T-helper 2 cell treated with Interferon-gamma antibody and Interleukin-4, amounts not matched to agents 5 μg/mL and 100 μg/mL, for 36 hours (primary cell): ENCODE measurements around the gene SEC14L6.
"Not testable (repeated sequence)": the region's sequence is repeated elsewhere in the genome, so short reads cannot be mapped to it uniquely, and the experiment has no call there.

Experiments used
- DNase-seq: peaks from one replicate; pipeline ENCODE4 v3.0.0; 2021; ENCODE audit warnings: low spot score
- H3K27ac Mint-ChIP-seq: one replicate; pipeline ENCODE4 v1.8.0; 2021; ENCODE audit warnings: mild to moderate bottlenecking, mixed read lengths
- H3K27me3 Mint-ChIP-seq: one replicate; pipeline ENCODE4 v1.8.0; 2021; ENCODE audit warnings: low read depth, mixed read lengths
- H3K36me3 Mint-ChIP-seq: one replicate; pipeline ENCODE4 v1.8.0; 2021; ENCODE audit warnings: low read depth, mixed read lengths
- H3K4me1 Mint-ChIP-seq: one replicate; pipeline ENCODE4 v1.8.0; 2021; ENCODE audit warnings: low read depth, mixed read lengths
- H3K4me3 Mint-ChIP-seq: one replicate; pipeline ENCODE4 v1.8.0; 2022; ENCODE audit warnings: mild to moderate bottlenecking, moderate library complexity, mixed read lengths
- H3K9me3 Mint-ChIP-seq: one replicate; pipeline ENCODE4 v1.8.0; 2021; ENCODE audit warnings: mixed read lengths

The SEC14L6 gene

DNA sequence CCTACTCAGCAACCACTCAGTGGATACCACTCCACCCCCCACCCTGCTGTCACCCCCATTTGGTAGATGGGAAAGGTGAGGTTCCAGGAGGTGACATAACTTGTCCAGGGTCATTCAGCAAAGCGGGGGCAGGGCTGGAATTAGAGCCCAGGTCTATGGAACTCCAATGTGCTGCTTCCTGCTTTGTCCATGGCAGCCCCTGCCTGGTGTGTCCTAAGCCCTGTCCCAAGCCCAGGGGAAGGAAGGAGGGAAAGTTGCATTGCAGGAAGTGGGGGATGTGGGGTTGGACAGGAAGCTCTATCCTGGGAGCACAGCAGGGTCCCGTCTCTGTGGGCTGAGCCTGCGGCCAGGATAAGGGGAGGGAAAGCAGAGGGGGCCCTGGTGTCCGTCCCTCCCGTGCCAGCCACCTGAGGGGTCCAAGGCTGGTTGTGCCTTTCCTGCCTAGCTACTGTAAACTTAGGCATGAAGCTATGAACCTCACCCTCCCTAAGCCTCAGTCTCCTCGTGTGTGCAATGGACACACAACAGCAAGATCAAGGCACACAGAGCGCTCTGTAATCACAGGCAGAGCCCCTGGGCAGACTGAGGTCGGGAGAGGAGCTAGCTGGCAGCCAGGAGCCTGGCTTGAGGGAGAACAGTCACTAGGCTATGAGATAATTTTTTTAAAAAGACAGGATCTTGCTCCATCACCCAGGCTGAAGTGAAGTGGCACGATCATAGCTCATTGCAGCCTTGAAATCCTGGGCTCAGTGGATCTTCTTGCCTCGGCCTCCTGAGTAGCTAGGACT lies 15.1 kb upstream of the SEC14L6 start:
- no peak for DNase-seq
- Mint-ChIP-seq H3K27ac (no peak overlapping the region), H3K36me3 (no peaks in the 10 kb centered on the region), H3K27me3 (no peaks in the 10 kb centered on the region), H3K4me1 (no peaks in the 10 kb centered on the region), H3K9me3 (no peaks in the 10 kb centered on the region), H3K4me3 (no peak overlapping the region)

DNA sequence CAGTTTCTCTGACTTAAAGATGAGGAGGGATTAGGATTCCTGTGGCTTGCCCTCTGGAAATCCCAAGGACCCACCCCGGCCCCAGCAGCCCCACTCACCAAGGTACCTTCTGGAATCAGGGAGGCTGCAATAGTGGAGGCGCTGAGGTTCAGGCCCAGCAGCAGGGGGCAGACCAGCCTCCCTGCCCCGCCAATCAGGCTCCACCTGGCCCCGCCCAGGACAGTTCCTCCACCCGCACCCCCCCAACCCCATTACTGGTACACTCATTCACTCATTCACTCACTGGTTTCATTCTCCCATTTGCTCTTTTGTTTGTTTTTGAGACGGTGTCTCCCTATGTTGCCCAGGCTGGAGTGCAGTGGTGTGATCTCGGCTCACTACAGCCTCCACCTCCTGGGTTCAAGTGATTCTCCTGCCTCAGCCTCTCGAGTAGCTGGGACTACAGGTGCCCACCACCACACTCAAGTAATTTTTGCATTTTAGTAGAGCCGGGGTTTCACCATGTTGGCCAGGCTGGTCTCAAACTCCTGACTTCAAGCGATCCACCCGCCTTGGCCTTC lies 14.2 kb upstream of the SEC14L6 start:
- not testable (repeated sequence) for H3K9me3 Mint-ChIP-seq, DNase-seq, H3K27ac Mint-ChIP-seq, H3K27me3 Mint-ChIP-seq, H3K4me3 Mint-ChIP-seq, H3K36me3 Mint-ChIP-seq, H3K4me1 Mint-ChIP-seq

DNA sequence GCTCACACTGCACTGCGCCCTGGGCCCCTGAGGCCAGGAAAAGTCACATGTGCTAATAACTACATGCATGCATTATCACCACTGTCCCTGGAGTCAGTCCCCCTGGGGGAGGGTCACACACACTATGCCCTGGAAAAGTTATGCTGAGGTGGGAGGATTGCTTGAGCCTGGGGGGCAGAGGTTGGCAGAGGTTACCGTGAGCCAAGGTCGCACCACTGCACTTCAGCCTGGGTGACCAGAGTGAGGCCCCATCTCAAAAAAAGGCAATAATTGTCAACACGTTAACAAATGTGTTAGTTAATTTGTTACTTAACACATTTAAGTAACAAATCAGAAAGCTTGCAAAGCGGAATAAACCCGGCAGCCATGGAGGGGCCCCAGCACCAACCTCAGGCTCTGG lies 13.3 kb upstream of the SEC14L6 start:
- no peaks in the 10 kb centered on the region for H3K36me3 Mint-ChIP-seq
- no peak for DNase-seq
- H3K9me3 Mint-ChIP-seq, result no peaks in the 10 kb centered on the region
- H3K4me3 Mint-ChIP-seq, result no peak overlapping the region
- no peak overlapping the region for H3K27ac Mint-ChIP-seq
- no peaks in the 10 kb centered on the region for H3K4me1 Mint-ChIP-seq
- H3K27me3 Mint-ChIP-seq, result no peaks in the 10 kb centered on the region

DNA sequence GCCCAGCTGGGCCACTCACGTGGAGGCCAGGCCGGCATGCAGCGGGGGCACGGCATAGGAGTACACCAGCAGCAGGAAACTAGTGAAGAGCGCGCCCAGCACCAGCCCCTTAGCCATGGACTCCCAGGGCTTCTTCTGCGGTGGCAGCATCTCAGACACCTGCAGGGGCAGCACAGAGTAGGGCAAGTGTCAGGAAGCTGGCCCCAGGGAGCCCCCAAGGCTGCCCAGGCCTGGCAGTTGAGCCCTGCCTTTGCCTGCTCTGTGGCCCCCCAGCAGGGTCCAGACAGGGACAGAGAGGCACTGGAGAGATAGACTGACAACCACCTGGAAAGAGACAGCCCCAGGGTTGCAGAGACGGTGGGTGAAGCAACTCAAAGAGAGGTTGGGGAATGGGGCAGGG lies 10.7 kb upstream of the SEC14L6 start:
- Mint-ChIP-seq H3K36me3 (no peaks in the 10 kb centered on the region), H3K27ac (no peak overlapping the region), H3K4me1 (no peaks in the 10 kb centered on the region), H3K27me3 (no peaks in the 10 kb centered on the region), H3K9me3 (no peaks in the 10 kb centered on the region), H3K4me3 (no peak overlapping the region)
- no peak for DNase-seq

DNA sequence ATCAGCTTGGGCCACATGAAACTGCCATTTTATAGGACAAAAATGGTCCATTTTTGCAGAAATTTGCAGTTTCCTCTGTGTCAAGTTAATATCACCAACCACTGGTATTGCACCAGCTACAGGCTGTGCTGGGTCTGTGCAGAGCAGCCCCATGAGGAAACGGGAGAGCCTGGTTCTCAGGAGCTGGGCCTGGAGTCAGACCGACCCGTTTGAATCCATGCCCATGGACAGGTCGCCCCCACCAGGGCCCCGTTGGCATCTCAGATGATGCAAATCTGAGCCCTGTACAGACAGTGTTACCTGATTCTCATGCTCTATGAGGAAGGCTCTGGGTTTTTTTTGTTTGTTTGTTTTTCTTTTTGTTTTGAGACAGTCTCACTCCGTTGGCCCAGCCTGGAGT lies 9.8 kb upstream of the SEC14L6 start:
- Mint-ChIP-seq H3K36me3 (no peaks in the 10 kb centered on the region), H3K4me1 (no peaks in the 10 kb centered on the region), H3K9me3 (no peaks in the 10 kb centered on the region)

DNA sequence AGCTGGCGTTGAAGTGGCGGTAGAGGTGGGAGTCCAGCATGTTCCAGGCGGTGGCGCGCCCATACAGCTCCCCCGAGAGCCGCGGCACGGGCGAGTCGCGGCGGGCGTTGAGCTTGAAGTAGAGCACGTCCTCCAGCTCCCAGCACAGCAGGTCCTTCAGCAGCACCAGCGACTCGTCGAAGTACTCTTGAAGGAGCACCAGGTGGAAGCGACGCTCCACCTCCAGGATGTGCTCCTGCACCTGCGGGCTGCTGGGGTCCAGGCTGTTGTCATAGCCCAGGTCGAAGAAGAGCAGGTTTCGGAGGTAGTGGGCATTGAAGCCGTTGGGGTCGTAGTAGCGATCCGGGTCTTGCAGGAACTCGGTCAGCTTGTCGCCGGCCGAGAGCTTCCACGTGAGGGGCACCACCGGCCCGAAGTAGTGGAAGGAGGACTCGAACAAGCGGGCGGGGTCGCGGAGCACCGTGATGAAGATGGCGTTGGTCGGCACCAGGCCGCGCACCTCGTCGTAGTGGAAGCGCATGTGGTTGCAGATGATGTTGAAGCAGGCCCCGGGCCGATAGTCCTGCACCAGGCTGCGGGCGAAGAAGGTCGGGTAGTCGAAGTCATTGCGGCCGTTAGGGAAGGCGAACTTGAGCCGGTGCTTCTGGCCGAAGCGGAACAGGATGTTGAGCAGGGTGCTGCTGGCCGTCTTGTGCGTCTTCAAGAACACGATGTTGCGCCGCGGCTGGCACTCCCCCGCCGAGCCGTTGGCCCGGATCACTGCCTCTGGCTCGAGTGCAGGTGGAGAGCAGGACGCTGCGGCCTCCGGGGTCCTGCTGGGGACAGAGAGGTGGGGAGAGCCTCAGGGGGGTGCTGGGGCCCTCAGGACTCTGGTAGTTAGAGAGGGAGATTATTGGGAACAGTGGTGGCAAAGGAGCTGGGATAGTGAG lies 9.0 kb upstream of the SEC14L6 start:
- H3K4me3 Mint-ChIP-seq, result no peak overlapping the region
- no peaks in the 10 kb centered on the region for H3K9me3 Mint-ChIP-seq
- H3K27ac Mint-ChIP-seq, result no peak overlapping the region
- H3K36me3 Mint-ChIP-seq, result no peaks in the 10 kb centered on the region
- no peaks in the 10 kb centered on the region for H3K27me3 Mint-ChIP-seq
- no peak for DNase-seq
- H3K4me1 Mint-ChIP-seq, result no peaks in the 10 kb centered on the region

More for the DNA sequence above, 9.8 kb upstream of the SEC14L6 start:
- no peaks in the 10 kb centered on the region for H3K27me3 Mint-ChIP-seq
- no peak overlapping the region for H3K4me3 Mint-ChIP-seq
- DNase-seq, result no peak
- no peak overlapping the region for H3K27ac Mint-ChIP-seq

DNA sequence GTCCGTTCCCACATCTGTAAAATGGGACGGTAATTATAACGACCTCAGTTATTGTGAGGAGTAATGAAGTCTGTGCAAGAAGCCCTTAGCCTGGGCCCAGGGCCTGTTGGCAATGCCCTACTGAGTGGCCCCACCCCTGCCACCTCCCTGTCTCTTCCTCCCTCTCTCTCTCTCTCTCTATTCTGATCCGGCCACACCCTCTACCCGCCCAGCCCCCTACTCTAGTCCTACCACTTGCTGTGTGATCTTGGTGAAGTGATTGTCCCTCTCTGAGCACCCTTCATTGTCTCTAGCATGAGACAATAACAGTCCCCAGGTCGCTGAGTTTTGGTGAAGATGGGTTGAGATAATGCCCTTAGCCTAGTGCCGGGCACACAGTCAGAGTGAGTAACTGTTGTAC lies 7.4 kb upstream of the SEC14L6 start:
- no peak overlapping the region for H3K27ac Mint-ChIP-seq
- H3K4me1 Mint-ChIP-seq, result no peaks in the 10 kb centered on the region
- H3K27me3 Mint-ChIP-seq, result no peaks in the 10 kb centered on the region
- no peak for DNase-seq
- no peak overlapping the region for H3K4me3 Mint-ChIP-seq
- no peaks in the 10 kb centered on the region for H3K36me3 Mint-ChIP-seq
- no peaks in the 10 kb centered on the region for H3K9me3 Mint-ChIP-seq

DNA sequence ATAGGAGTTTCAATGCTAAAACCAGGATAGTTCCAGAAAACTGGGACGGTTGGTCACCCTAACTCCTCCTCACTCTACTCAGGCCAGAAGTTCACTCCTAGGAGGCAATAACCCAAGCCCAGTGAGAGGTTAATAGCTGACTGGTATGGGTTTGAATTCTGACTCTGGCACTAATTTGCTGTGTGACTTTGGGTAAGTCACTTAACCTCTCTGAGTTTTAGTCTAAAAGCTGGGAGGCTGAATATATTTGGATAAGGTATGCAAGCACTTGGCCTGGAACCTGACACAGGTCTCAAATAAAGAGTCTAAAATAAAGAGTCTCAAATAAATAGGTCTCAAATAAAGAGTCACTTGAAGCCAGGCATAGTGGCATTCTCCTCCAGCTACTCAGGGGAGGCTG lies 6.2 kb upstream of the SEC14L6 start:
- H3K9me3 Mint-ChIP-seq, result no peaks in the 10 kb centered on the region

DNA sequence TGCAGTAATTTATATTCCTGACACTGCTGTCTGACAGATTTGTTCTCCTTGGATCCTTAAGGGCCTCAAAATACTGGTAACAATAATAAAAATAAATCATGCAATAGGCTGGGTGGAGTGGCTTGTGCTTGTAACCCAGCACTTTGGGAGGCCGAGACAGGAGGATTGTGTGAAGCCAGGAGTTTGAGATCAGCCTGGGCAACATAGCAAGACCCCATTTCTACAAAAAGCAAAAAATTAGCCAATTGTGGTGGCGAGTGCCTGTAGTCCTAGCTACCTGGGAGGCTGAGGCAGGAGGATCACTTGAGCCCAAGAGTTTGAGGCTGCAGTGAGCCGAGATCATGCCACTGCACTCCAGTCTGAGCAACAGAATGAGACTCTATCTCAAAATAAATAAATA lies 5.3 kb upstream of the SEC14L6 start:
- not testable (repeated sequence) for H3K9me3 Mint-ChIP-seq, H3K36me3 Mint-ChIP-seq, H3K4me3 Mint-ChIP-seq, H3K27me3 Mint-ChIP-seq, DNase-seq, H3K4me1 Mint-ChIP-seq, H3K27ac Mint-ChIP-seq

More for the DNA sequence above, 6.2 kb upstream of the SEC14L6 start:
- H3K4me1 Mint-ChIP-seq, result no peaks in the 10 kb centered on the region
- peaks cover 5% of the 10 kb centered on the region for H3K27me3 Mint-ChIP-seq
- no peak for DNase-seq
- no peak overlapping the region for H3K4me3 Mint-ChIP-seq
- H3K27ac Mint-ChIP-seq, result no peak overlapping the region
- H3K36me3 Mint-ChIP-seq, result no peaks in the 10 kb centered on the region

DNA sequence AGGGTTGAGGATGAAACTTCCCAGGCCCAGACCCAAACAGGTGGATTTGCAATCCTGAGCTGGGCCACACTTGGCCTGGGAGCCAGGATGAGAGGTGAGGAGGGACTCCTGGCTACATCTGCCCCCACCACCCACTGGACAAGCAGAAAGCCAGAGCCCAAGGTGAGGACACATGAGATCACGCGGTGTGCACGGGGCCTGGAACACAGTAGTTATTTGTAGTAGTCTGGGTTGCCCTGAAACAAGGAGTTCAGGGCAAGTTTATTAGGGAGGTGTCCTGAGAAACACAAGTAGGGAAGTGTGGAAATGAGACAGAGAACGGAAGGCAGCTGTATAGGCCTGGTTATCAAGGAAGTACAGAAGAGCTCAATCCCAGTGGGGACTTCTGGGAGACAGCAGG lies 647 bp upstream of the SEC14L6 start:
- H3K27me3 Mint-ChIP-seq, result peaks cover 26% of the 10 kb centered on the region
- no peaks in the 10 kb centered on the region for H3K36me3 Mint-ChIP-seq
- no peak overlapping the region for H3K27ac Mint-ChIP-seq
- no peak overlapping the region for H3K4me3 Mint-ChIP-seq
- no peaks in the 10 kb centered on the region for H3K4me1 Mint-ChIP-seq
- no peaks in the 10 kb centered on the region for H3K9me3 Mint-ChIP-seq
- DNase-seq, result no peak

DNA sequence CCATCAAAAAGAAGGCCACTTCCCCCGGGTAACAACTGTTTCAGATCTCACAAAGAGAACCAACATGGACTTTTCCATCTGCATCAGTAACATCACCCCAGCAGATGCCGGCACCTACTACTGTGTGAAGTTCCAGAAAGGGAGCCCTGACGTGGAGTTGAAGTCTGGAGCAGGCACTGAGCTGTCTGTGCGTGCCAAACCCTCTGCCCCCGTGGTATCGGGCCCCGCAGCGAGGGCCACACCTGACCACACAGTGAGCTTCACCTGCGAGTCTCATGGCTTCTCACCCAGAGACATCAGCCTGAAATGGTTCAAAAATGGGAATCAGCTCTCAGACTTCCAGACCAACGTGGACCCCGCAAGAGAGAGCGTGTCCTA lies 3.7 kb downstream of the SEC14L6 start:
- H3K4me1 Mint-ChIP-seq, result no peaks in the 10 kb centered on the region
- no peaks in the 10 kb centered on the region for H3K36me3 Mint-ChIP-seq
- no peaks in the 10 kb centered on the region for H3K9me3 Mint-ChIP-seq
- peaks cover 45% of the 10 kb centered on the region for H3K27me3 Mint-ChIP-seq
- no peak overlapping the region for H3K4me3 Mint-ChIP-seq
- DNase-seq, result no peak
- H3K27ac Mint-ChIP-seq, result no peak overlapping the region

DNA sequence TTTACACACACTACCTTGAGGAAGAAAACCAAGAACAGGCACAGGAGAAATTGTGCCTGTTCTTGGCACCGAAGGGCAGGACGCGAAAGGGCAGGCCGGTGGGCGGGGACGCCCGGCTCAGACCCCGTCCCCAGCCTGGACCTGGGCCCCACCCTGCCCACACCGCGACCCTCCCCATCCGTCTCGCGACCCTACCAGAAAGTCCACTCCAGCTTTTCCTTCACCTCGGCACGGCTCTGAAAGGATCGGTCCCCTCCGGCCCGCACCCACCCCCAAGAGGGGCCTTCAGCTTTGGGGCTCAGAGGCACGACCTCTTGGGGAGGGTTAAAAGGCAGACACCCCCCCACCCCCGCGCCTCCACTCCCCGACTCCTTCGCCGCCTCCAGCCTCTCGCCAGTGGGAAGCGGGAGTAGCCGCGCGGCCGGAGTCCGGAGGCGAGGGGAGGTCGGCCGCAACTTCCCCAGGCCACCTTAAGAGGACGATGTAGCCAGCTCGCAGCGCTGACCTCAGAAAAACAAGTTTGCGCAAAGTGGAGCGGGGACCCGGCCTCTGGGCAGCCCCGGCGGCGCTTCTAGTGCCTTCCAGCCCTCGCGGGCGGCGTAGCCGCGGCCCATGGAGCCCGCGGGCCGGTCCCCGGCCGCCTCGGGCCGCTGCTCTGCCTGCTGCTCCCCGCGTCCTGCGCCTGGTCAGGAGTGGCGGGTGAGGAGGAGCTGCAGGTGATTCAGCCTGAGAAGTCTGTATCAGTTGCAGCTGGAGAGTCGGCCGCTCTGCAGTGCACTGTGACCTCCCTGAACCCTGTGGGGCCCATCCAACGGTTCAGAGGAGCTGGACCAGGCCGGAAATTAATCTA lies 4.4 kb downstream of the SEC14L6 start:
- no peaks in the 10 kb centered on the region for H3K4me1 Mint-ChIP-seq
- no peak for DNase-seq
- no peaks in the 10 kb centered on the region for H3K9me3 Mint-ChIP-seq
- H3K27me3 Mint-ChIP-seq, result peaks cover 45% of the 10 kb centered on the region
- no peak overlapping the region for H3K27ac Mint-ChIP-seq
- H3K36me3 Mint-ChIP-seq, result no peaks in the 10 kb centered on the region
- H3K4me3 Mint-ChIP-seq, result no peak overlapping the region

DNA sequence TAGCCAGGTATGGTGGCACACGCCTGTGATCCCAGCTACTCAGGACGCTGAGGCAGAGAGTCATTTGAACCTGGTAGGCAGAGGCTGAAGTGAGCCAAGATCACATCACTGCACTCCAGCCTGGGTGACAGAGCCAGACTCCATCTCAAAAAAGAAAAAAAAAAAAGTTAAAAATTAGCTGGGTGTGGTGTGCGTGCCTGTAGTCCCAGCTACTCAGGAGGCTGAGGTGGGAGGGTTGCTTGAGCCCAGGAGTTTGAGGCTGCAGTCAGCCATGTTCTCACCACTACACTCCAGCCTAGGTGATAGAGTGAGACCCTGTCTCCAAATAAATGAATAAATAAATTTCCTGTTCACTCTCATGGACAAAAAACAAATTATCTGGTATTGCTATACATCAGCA lies 5.0 kb downstream of the SEC14L6 start:
- DNase-seq, H3K27ac Mint-ChIP-seq, H3K9me3 Mint-ChIP-seq, H3K36me3 Mint-ChIP-seq, H3K4me3 Mint-ChIP-seq, H3K4me1 Mint-ChIP-seq: not testable (repeated sequence)
- peaks cover 47% of the 10 kb centered on the region for H3K27me3 Mint-ChIP-seq
